Ishikawa (cell line): ENCODE results near the gene RASAL2.

Experiments
- CEBPB ChIP-seq: IDR thresholded peaks from 2 replicates; pipeline ENCODE4 v1.6.1; 2012
- CREB1 ChIP-seq: IDR thresholded peaks from 2 replicates; pipeline ENCODE4 v1.6.1; 2012; ENCODE audit warnings: low read depth
- EGR1 ChIP-seq: IDR thresholded peaks from 2 replicates; pipeline ENCODE4 v1.6.1; 2012
- EP300 ChIP-seq: IDR thresholded peaks from 2 replicates; pipeline ENCODE4 v1.6.1; 2012; ENCODE audit warnings: borderline replicate concordance
- FOXM1 ChIP-seq: IDR thresholded peaks from 2 replicates; pipeline ENCODE4 v1.6.1; 2012; ENCODE audit warnings: low read depth, borderline replicate concordance
- NFIC ChIP-seq: IDR thresholded peaks from 2 replicates; pipeline ENCODE4 v1.6.1; 2012
- RAD21 ChIP-seq: IDR thresholded peaks from 2 replicates; pipeline ENCODE4 v1.6.1; 2012; ENCODE audit warnings: low read depth
- TAF1 ChIP-seq: IDR thresholded peaks from 2 replicates; pipeline ENCODE4 v1.6.1; 2012; ENCODE audit warnings: low read depth, mild to moderate bottlenecking
- TCF12 ChIP-seq: IDR thresholded peaks from 2 replicates; pipeline ENCODE4 v1.6.1; 2012; ENCODE audit warnings: low read depth
- TEAD4 ChIP-seq: IDR thresholded peaks from 2 replicates; pipeline ENCODE4 v1.6.1; 2012
- YY1 ChIP-seq: IDR thresholded peaks from 2 replicates; pipeline ENCODE4 v1.6.1; 2012; ENCODE audit warnings: low read depth
- ZBTB7A ChIP-seq: IDR thresholded peaks from 2 replicates; pipeline ENCODE4 v1.6.1; 2012; ENCODE audit warnings: low read depth
- TF ChIP-seq, protein P1 (sequence below): IDR thresholded peaks from 2 replicates; pipeline ENCODE4 v1.6.1; 2012
- TF ChIP-seq, protein P2 (sequence below): IDR thresholded peaks from 2 replicates; pipeline ENCODE4 v1.6.1; 2012; ENCODE audit warnings: low read depth, mild to moderate bottlenecking
- TF ChIP-seq, protein P3 (sequence below): IDR thresholded peaks from 2 replicates; pipeline ENCODE4 v1.6.1; 2012

Gene RASAL2

DNA sequence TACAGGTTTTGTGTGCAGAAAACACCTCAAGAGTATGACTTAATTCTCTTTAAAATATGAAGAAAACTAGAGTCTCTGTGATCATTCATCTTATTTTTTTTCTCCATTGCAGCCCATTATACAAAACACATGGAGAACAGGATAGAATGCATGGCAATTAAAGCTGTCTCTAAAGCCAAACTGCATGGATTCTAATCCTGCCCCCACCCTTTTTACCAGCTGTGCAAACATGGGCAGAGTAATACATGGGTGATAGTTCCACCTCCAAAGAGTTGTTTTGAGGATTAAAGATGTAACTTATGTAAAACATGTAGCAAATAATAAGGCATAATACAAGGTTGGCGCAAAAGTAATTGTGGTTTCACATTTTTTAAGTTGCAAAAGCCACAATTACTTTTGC, 288.5 kb downstream of the RASAL2 start:
- TF ChIP-seq NFIC, result no peak

DNA sequence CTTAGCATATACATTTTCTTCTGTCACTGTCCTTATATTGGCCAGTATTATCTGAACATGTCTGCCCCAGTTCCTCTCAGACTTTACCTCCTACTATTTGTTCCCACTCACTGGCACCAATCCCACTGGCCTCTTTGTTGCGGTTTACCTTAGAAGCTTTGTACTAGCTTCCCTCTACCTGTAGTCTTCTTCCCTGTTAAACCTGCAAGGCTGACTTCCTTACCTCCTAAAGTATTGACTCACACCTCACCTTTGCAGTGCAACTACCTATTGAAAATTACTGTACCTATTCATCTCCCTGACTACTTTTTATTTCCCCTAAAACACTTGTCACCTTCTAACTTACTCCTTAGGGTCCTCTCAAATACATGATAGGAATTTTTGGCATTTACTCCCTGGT, 291.8 kb downstream of the RASAL2 start:
- TF ChIP-seq EP300, result no peak
- no peak for TF ChIP-seq ZBTB7A

DNA sequence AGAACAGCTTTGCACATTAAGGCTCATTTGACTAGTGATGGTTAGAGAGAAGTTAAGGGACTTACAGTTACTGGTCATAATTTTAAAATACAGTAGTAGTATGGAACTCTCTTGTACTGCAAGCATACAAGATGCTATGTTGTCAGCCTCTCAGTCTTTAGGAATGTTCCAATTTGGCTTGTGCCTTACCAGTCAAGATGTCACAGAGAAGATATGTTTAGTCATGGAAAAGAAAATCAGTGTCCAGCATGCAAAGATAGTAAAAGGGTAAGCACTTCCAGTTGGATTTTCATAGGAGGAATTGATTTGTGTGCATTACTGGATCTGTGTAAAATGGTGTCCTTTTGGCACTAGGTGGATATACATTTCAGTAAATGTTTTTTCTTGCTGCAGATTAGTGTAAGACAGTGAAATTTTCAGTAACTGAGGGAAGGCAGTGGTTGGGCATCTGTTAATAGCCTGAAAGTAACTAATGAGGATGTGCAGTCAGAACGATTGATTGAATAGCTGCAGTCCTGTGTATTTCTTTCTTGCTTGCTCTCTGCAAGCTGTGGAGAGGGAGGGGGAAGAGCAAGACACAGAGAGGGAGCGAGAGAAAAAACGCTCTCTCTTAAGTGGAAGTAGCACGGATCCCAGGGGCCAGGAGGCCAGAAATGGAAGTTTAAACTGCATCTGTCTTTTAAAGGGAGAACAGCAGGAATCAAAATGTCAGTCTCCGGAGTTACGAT, 294.7 kb downstream of the RASAL2 start:
- TF ChIP-seq ZBTB7A (no peak), TAF1 (no peak), RAD21 (no peak), NFIC (no peak), CREB1 (no peak), EP300 (no peak), TEAD4 (no peak), EGR1 (no peak)
- TF ChIP-seq, protein P1, sequence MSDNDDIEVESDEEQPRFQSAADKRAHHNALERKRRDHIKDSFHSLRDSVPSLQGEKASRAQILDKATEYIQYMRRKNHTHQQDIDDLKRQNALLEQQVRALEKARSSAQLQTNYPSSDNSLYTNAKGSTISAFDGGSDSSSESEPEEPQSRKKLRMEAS, result no peak
- TF ChIP-seq, protein P2, sequence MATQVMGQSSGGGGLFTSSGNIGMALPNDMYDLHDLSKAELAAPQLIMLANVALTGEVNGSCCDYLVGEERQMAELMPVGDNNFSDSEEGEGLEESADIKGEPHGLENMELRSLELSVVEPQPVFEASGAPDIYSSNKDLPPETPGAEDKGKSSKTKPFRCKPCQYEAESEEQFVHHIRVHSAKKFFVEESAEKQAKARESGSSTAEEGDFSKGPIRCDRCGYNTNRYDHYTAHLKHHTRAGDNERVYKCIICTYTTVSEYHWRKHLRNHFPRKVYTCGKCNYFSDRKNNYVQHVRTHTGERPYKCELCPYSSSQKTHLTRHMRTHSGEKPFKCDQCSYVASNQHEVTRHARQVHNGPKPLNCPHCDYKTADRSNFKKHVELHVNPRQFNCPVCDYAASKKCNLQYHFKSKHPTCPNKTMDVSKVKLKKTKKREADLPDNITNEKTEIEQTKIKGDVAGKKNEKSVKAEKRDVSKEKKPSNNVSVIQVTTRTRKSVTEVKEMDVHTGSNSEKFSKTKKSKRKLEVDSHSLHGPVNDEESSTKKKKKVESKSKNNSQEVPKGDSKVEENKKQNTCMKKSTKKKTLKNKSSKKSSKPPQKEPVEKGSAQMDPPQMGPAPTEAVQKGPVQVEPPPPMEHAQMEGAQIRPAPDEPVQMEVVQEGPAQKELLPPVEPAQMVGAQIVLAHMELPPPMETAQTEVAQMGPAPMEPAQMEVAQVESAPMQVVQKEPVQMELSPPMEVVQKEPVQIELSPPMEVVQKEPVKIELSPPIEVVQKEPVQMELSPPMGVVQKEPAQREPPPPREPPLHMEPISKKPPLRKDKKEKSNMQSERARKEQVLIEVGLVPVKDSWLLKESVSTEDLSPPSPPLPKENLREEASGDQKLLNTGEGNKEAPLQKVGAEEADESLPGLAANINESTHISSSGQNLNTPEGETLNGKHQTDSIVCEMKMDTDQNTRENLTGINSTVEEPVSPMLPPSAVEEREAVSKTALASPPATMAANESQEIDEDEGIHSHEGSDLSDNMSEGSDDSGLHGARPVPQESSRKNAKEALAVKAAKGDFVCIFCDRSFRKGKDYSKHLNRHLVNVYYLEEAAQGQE, result no peak
- TF ChIP-seq, protein P3, sequence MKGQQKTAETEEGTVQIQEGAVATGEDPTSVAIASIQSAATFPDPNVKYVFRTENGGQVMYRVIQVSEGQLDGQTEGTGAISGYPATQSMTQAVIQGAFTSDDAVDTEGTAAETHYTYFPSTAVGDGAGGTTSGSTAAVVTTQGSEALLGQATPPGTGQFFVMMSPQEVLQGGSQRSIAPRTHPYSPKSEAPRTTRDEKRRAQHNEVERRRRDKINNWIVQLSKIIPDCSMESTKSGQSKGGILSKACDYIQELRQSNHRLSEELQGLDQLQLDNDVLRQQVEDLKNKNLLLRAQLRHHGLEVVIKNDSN, result no peak

DNA sequence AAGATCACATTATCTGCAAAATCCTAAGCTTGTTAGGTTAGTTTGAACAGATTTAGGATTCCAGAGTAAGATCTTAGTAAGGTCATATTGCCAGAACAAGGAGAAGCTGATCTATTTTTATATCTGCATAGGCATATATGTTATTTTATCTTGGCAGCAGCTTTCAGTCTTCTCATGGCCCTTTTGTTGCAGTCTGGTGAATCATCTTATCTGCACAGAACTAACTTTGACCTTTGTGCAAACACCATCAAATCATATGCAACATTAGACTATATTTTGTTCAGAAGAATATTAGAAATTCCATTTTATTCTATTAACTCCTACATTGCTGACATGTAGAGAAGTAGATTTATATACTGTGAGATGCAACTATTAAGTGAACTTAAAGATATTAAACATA, 295.5 kb downstream of the RASAL2 start:
- no peak for TF ChIP-seq CEBPB
- no peak for TF ChIP-seq CREB1
- TF ChIP-seq TEAD4, result no peak
- no peak for TF ChIP-seq TAF1
- TF ChIP-seq, protein P3, result no peak
- no peak for TF ChIP-seq EP300
- no peak for TF ChIP-seq NFIC
- TF ChIP-seq ZBTB7A, result no peak
- TF ChIP-seq, protein P2, result no peak
- no peak for TF ChIP-seq EGR1
- TF ChIP-seq YY1, result no peak
- TF ChIP-seq, protein P1, result no peak
- no peak for TF ChIP-seq RAD21
- no peak for TF ChIP-seq TCF12
- TF ChIP-seq FOXM1, result no peak

DNA sequence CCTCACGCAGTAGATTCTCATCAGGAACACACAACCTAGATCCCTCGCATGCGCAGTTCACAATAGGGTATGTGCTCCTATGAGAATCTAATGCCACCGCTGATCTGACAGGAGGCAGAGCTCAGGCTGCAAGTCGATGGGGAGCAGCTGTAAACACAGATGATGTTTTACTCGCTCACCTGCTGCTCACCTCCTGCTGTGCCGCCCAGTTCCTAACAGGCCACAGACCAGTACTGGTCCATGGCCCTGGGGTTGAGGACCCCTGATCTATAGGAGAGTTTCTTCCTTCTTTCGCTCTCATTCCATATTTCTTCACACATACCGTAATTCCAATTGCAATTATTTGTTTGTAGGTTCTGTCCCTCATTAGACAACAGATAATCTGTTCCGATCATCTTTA, 299.5 kb downstream of the RASAL2 start:
- TF ChIP-seq TAF1, result no peak
- no peak for TF ChIP-seq TEAD4
- no peak for TF ChIP-seq CREB1
- TF ChIP-seq RAD21, result no peak

DNA sequence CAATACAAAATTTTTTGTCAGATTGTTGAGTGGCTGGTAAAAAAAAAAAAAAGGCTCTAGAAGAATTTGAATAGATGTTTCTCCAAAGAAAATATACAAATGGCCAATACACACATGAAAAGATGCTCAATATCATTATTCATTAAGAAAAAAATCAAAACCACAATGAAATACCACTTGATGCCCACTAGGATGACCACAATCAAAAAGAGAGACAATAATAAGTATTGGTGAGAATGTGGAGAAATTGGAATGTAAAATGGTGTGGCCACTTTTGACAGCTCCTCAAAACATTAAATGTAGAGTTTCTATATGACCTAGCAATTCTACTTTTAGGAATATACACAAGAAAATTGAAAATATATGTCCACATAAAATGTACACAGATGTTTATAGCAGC, 302.9 kb downstream of the RASAL2 start:
- TF ChIP-seq CREB1, result no peak
- TF ChIP-seq NFIC, result no peak
- TF ChIP-seq, protein P1, result no peak
- no peak for TF ChIP-seq TCF12
- no peak for TF ChIP-seq RAD21
- TF ChIP-seq YY1, result no peak
- TF ChIP-seq EGR1, result no peak
- TF ChIP-seq FOXM1, result no peak
- TF ChIP-seq TEAD4, result no peak
- TF ChIP-seq EP300, result no peak
- TF ChIP-seq, protein P2, result no peak
- TF ChIP-seq TAF1, result no peak
- TF ChIP-seq, protein P3, result no peak
- TF ChIP-seq ZBTB7A, result no peak
- TF ChIP-seq CEBPB, result no peak
